Epithelial cell of esophagus (primary cell): ENCODE results near the gene HDAC7.

Source experiments
- DNase-seq: peaks from one replicate; pipeline ENCODE4 v3.0.0; 2010; ENCODE audit warnings: low read depth
- H3K4me3 ChIP-seq: 2 replicates; pipeline ENCODE4 v1.5.1; 2011; ENCODE audit warnings: mild to moderate bottlenecking, low read length, control low read depth
- CTCF ChIP-seq: IDR thresholded peaks from 2 replicates; pipeline ENCODE4 v1.5.1; 2011; ENCODE audit warnings: low read depth, mild to moderate bottlenecking, low read length, control low read depth, inconsistent platforms; ENCODE audit not compliant: insufficient read depth; ENCODE audit errors: missing control alignments

Gene HDAC7

GRCh38 chr12:47748507-47748828 is 71.2 kb downstream of the HDAC7 start:
- DNase-seq, result no peak
- TF ChIP-seq CTCF, result no peak
- no peak overlapping the region for H3K4me3 ChIP-seq

- TF ChIP-seq CTCF, result no peak
- no peak overlapping the region for H3K4me3 ChIP-seq
- DNase-seq, result peak; percentile 48
These were observed 71.9 kb downstream of the HDAC7 start for GRCh38 chr12:47747596-47748506.

DNA sequence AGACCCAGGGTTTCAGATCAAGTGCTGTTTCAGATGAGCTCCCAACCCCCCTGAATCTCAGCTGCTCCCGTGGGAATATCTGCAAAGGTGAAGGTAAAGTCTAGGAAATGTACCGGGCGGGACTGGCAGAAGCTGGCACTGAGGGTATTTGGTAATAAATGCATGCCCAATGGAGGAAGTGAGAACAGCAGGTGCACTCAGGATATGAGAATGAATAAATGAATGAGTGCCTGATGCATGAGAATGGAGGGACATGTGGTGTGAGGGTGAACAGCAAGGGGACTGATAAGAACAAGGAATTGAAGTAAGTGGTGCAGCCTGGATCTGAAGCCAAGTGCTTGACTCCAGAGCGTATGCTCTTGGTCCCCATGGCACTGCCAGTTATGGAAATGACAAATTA is 72.6 kb downstream of the HDAC7 start:
- DNase-seq, result no peak
- TF ChIP-seq CTCF, result no peak
- no peak overlapping the region for H3K4me3 ChIP-seq

- TF ChIP-seq CTCF, result no peak
- no peak for DNase-seq
- H3K4me3 ChIP-seq, result no peak overlapping the region
These were observed 73.2 kb downstream of the HDAC7 start for GRCh38 chr12:47746523-47746922.

- no peak for DNase-seq
- no peak for TF ChIP-seq CTCF
- no peak overlapping the region for H3K4me3 ChIP-seq
These were observed 73.6 kb downstream of the HDAC7 start for GRCh38 chr12:47746073-47746472.

GRCh38 chr12:47745485-47746041 is 74.1 kb downstream of the HDAC7 start:
- no peak for TF ChIP-seq CTCF
- no peak overlapping the region for H3K4me3 ChIP-seq
- no peak for DNase-seq
